NCI-H748 (cell line): ENCODE data around the gene PIMREG.

Source experiments
- DNase-seq: peaks from one replicate; lab custom pipeline; 2025; ENCODE audit not compliant: unreplicated experiment; lab: John Stamatoyannopoulos, UW

The PIMREG gene

DNA sequence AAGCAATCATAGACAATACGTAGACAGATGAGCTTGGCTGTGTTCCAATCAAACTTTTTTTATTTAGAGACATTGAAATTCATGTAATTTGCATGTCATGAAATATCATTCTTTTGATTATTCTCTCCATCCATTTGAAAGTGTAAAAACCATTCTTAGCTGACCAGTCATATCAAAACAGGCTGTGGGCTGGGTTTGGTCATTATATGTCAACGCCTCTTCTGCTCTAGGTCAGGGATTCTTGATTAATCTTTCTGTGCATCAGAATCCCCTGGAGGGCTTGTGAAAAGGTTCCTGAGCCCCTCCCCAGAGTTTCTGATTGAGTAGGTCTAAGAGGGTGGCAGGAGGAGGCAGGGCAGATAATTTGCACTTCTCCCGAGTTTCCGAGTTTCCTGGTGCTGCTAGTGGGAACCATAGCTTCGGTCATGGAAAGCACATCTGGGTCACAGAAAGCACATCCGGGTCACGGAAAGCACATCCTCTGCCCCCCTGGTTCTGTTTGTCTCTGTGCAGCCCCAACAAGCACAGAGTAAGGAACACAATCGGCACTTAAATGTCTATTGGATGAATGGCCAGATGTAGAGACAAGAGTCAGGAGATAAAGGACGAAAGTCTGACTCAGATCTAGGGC is 16.4 kb downstream of the PIMREG start:
- no peak for DNase-seq

DNA sequence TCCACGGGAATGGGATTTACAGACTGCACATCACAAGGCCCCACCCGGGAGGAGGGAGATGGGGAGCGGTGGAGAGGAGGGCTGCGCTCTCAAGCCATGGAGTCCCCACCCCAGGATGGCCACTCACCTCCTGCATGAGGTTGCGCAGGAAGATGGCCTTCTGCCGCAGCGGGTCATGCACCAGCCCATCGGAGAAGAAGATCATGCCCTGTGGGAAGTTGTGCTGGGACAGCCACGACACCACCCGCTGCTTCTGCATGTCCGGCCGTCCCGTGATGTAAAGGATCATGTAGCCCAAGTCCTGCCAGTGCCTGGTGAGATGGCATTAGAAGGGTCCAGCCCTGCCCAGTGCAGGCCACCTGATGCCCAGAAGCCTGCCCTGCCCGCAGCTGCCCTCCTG is 17.0 kb downstream of the PIMREG start:
- no peak for DNase-seq

DNA sequence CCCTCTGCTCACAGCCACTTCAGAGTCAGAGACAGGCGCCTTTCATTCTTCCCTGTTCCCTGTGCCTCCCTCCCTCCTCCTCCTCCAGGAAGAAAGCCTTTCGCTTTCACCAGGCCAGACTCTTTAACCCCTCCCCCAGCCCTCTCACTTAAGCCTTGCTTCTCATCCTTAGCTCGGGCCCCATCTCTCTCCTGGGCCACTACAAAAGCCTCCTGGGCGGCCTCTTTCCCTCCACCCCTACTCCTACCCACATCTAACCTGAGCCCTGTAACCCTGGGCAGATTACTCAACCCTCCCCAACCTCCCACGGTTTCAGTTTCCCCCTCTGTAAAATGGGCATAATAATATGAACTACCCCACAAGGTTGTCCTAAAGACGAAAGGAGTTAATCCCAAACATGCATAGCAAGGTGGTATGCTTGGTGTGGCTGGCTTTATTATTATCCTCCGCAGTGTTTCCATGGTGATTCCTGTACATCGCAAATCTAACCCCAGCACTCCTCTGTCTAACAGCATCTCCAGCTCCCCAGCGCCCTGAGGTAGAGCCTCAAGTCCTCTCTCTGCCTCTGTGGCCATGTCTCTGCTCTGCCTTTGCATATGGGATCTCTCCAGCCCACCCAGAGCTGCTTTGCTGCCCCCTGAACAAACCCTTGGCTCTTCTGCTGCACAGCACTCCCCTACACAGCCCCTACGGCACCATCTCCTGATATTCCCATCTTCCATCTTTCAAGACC is 17.7 kb downstream of the PIMREG start:
- DNase-seq = no peak

DNA sequence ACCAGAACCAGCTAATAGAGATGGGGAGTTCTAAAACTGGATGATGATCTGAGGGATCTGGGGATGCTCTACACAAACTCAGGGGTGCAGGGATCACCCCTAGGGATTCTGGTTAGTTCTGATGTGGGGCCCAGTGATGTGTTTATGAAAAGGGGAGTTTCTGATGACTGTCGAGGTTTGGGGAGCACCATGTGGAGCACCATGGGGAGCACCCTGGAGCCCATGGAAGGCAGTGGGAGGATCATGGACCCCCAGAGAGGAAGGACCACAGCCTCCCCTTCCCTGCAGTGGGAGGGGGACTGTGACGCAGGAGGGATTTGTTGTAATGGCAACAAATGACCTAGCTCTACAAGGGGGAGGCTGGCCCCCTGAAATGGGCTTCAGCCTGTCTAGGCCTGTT is 18.4 kb downstream of the PIMREG start:
- DNase-seq = no peak

DNA sequence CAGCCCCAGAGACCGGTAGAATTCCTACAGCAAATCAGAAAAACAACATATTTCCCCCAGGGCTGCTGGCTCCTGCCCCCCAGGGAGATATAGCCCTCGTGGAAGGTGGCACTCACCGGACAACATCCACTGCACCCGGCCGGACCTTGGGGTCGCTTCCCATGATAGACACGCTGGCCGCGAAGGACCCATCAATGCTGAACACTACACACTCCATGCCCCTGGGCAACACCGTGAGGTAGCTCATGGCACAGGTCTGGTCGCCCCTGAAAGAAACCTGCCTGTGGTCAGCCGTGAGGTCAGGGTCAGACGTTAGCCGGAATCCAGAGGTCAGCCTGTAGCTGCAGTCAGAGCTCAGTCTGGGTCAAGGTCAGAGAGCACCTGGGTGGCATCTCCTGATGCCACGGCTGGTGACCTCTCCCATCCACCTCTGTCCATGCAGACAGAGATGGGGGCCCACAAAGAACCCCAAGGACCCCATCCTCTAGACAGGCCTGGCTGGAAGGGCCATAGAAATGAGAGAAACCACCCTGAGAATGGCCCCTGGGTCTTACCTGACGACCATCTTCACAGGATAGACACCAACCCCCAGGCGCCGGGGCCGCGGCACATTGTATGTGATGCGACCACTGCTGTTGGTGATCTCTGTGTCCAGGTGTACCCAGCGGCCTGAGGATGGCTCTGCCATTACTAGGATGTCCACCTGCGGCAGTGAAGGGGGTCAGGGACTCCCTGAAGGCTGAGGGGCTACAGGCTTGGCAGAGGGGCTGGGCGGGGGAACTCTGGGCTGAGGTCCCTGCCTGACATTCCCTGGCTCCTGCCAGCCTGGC is 19.6 kb downstream of the PIMREG start:
- DNase-seq = no peak

DNA sequence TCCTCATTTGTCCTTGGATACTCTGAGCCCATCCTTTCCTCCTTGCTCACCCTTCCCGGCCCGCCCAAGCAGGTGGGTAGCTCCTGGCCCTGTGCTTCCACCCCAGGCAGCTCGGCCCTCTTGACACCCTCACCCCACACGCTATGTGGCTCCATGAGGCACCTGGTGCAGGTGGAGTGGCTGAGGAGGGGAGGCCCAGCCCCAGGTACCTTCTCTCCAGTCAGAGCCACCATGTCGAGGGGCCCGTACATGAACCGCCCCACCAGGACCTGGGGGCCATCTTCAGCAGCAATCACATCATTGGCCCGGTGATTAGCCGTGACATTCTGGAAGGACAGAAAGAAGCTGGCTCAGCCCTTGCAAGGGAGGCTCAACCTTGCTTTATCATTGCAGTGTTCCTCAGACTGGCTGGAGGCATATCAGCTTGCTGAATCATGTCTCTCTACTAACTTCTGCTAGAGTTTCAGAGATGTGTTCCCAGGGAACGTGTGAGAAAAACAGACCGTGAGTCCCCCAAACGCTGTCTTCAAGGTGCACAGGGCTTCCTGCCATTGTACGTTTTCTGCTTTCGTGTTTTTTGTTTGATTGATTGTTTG is 20.3 kb downstream of the PIMREG start:
- no peak for DNase-seq

DNA sequence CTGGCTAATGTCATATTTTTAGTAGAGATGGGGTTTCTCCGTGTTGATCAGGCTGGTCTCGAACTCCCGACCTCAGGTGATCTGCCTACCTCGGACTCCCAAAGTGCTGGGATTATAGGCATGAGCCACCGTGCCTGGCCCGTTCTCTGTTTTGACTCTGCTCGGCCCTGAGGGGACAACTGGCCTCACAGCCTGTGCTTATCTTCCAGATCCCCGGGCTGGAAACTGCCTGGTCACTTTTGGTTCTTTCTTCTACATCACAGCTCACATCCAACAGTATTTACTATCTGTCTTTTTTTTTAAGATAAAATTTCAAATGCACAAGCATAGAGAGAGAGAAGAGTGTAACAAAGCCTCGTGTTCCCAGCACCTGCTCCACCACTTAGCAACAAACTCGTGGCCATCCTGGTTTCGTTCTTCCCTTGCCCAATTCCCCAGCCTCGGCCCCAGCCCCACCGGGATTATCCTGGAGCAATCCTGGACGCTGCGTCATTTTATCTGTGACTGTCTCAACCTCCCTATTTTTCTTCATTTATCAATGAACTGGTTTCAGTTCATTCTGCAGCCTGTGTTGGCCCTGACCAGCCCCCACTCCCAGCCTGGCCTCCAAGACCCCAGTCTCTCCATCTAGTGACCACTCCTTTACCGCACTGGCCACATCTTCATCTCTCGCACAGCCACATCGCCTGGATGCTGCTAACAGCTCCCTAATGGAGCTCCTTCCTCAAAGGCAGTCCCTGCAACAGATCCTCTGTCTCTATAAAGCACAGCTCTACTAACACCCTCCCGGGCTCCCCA is 21.1 kb downstream of the PIMREG start:
- no peak for DNase-seq

DNA sequence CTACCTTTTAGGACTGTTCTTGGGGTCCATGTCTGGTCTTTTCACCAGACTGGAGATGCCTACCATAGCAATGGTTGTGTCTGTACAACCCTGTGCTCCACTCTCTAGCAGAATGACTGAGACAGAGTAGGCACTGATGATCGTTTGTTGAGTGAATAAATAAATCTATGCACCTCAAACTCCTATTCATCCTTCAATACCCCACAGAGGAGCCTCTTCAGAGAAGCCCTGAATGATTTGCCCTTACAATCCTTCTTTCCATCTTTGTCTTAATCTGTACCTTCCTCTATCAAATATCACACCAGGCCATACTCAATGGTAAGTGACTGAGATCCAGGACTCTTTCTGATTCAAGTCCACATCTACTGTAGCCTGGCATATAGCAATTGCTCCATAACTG is 23.3 kb downstream of the PIMREG start:
- no peak for DNase-seq

DNA sequence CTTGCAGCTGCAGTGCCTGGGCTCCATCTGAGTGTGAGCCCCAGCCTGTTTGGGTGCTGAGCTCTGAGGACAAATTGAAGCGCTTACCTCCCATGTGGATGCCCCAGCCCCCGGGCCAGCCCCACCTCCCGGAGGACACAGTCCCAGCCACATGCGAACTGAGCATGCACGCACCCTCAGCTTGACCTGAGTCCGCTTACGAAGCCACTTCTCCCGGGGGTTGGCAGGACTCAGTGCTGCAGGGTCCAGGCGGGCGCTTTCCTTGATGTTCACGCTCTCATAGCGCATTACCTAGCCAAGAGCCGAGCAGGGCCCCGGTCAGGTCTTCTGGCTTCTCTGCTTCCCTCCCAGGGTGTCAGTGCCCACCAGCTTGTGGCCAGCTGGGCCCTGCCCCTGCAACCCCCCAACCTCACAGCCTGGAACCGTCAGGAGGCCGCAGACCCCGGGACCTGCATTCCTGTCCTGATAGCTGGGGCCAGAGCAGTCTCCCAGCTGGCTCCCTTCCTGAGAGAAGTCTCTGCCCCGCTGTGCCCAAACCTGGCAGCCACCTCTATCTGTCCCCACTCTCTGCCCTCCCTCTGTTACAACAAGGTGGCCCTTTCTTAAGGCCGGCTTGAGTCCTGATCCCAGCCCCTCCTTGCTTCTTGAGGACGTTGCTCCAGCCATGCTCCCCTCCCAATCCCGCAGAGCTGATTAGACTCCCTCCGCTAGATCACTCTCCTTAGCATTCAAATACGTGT is 24.0 kb downstream of the PIMREG start:
- no peak for DNase-seq

DNA sequence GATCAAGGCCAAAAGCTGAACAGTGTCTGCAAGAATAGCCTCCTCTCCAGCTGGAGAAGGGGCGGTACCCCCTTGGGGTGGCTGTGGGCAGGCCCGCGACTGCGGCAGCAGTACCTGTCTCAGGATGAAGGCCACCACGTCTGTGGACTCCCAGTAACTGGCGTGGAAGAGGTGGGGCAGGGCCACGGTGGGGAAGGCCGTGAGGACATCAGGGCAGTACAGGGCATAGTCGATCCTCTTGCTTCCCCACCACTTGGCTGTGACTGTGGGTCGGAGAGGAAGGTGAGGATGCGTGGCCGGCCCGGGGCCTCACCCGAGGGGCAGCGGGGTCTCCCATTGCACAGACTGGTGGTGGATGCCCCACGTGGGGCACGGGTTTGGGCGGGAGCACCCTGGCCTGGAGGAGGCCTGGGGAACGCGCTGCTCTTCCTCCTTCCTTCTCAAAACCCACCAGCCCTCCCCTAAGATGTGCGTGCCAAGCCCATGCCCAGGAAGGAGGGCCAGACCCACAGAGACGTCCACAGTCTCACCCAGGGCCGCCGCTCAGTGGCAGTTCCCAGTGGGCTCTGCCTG is 26.0 kb downstream of the PIMREG start:
- no peak for DNase-seq

DNA sequence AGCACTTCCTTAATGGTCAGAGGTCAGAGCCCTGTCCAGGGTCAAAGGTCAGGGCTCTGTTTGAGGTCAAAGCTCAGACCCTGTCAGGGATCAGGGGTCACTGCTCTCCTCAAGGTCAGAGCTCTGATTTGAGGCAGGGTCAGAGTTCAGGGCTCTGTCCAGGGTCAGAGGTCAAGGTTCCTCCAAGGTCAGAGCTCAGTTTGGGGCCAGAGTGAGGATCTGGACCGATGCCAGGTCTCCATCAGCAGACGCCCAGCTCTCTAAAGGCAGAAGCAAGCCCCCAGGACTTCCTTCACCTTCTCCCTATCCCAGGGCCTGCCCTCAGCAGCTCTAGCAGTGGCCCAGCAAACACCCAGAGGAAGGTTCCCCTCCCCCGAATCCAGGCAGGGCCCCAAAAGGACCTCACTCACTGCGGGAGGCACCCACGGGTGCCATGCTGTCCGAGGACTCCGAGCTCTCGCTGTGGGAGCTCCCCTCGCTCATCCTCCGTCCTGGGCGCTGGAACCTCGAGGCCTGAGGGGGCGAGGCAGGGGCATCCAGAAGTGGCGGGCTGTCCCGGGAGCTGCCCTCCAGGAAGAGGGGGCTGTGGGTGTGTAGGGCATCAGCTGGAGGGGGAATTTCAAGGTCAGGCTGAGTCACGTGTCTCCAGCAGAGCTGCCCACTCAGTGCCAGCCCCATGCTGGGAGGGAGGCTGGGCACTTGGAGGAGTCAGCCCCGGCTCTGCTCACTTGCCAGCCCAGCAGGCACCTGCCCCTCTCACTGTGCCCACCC is 26.7 kb downstream of the PIMREG start:
- no peak for DNase-seq

DNA sequence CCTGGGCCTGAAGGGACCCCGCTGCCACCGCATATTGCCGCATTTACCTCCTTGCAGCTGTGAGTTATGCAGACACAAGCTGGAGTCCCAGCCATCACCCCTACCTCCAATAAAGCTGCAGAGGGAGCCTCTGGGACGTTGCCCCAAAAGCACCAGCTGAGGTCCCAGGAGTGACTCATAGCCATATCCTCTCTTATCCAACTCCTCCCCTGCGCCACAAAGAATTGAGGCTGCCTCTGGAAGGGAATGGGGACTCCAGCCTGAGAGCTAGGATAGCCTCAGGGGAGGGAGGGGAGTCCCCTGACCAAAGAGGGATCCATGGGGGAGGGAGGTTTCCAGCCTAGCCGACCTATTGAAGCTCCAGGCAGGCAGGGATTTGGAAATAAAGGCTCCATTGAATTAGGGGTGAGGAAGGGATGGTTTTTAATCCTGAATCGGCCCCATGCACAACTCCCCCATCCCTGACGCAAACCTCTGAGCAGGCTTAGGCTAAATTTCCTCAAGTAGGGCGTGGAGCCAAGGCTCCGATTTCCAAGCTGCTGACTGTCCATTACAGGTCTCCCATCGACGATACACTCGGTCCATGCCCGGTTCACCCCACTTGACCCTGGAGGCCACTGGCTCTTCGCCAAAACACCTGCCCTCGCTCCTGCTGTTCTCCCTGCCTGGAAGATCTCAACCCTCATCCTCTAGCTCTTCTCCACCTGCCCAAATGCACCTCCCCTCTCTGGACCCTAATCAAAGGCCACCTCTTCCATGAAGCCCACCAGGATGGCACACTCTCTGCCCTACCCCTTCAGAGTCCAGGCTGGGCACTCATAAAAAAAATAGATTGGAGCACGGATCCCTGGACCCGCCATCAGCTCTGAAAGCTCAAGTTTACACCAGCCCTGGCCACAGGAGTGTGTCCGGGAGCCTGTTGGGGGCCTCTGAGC is 27.5 kb downstream of the PIMREG start:
- no peak for DNase-seq

DNA sequence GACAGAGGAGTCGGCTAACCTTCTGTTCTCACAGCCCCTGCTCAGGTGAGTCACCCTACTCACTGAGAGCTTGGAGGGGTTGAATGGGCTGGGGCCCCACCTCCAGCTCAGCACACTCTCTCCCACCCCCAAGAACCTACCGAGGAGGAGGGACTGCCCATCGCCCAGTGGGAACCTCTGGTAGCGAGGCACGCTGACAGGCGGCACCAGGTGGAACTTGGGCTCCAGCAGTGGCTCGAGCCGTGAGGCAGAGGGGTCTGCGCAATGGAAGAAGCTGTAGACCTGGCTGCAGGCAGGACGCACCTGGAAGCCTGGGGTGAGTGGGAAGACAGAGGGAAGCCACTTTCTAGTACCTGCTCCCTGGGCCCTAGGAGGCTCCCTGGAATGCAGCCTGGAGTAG is 28.3 kb downstream of the PIMREG start:
- DNase-seq = no peak

DNA sequence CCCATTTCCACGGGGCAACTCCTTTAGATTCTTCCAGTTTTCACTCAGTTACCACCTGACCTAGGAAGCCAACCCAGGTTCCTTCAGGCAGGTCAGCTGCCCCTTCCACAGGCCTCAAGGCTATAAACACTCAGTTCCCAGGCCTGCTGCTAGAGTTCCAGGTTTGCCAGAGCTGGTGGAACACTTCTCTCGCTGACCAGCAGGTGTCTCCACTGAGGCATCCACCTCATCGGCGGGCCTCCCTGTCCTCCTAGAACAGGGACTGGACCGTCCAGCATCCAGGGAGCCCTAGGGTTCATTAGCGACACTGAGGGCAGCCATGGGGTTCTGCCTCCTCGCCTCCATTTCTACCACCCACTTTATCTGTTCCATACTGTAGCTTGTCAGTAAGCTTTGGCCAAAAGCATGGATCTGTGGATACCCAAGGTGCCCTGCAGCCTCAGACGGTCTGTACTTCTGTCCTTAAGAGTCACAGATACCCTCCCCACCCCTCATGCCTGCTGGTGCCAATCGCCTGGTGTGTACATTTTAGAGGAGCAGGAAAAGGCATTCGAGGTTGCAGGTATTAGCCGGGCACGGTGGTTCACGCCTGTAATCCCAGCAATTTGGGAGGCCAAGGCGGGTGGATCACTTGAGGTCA is 29.0 kb downstream of the PIMREG start:
- peak; percentile 67 for DNase-seq

DNA sequence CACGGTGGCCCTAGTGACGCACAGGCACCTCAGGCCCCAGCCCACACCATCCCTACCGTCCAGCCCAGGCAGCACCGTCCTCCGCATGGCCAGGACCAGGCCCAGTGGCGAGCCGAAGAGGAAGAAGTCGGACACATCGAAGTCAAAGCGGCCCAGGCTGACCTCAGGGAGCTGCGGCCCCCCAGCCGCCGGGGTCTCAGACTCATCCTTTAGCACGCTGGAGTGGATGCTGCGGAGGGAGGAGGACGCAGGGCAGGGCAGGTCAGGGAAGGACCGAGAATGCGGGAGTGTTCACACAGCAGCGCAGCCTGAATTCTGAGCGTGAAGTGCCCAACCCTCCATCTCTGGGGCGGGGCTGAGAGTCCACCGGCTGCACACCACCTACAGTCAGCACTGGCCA is 30.1 kb downstream of the PIMREG start:
- no peak for DNase-seq

DNA sequence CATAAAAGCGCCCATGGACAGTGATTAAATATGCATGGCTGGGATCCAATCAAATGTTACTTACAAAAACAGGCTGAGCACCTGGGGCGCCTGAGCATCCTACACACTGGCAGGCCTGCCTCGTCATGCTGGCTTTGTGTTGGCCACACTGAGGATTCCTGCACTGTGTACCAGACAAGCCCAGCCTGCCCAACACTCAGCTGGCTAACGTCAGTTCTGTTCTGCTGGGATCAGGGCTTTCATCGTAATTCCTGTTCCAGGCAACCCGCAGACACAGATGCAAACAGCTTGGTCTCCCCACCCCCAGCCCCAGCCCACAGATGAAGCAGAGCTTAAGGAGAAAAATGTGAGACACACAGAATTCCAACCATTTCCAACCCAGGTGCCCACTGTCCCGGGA is 30.7 kb downstream of the PIMREG start:
- no peak for DNase-seq

DNA sequence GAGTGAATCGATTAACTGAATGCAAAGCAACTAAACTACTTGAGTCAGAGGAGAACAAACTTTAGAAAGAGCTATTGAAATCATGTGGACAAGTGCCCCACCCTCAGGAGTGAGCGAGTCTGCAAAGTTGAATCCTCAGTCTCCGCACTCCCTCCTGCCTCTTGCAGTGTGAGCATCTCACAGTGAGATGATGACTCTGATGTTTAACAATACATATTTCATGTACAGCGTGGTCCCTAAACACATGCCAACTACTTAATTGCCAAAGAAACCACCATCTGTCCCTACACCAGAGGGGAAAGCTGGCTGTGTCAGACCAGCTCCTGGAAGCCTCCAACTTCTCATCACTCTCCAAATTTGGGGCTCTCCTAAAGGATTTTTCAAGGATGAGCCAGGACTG is 31.2 kb downstream of the PIMREG start:
- no peak for DNase-seq
